Right lobe of liver (tissue), 6 donors: ENCODE results near the gene SH3BP2. TPM values are rescaled to one million over a fixed set of nuclear protein-coding genes. Genes with fewer than 3 reads are reported as not detected.

ENCODE experiments used
- ATAC-seq, 4 donors: fragments of 200-7000 bp; cut with Tn5 transposase; one replicate each; pipeline ENCODE4 v1.9.1; 2020; ENCODE audit warnings: mild to moderate bottlenecking in 4 of 4, moderate library complexity in 4 of 4
- DNase-seq, 3 donors: peaks; one replicate each; pipeline ENCODE4 v3.0.0-alpha.2; 2020
- H3K27ac ChIP-seq, 3 donors: fragments of 200-600 bp; one replicate each; pipeline ENCODE4 v1.8.0; 2022
- H3K27me3 ChIP-seq, 2 donors: fragments of 200-600 bp; one replicate each; pipeline ENCODE4 v1.8.0; 2022
- H3K36me3 ChIP-seq, 4 donors: fragments of 200-600 bp; sonication (generic) in 1 of 4; one replicate each; pipeline versions ENCODE4 v1.5.1 to v1.8.0; 2017 to 2022; ENCODE audit warnings: control low read depth in 1 of 4
- H3K4me1 ChIP-seq, 4 donors: fragments of 200-600 bp; sonication (generic) in 1 of 4; one replicate each; pipeline versions ENCODE4 v1.5.1 to v1.8.0; 2017 to 2022; ENCODE audit warnings: control low read depth in 1 of 4
- H3K4me3 ChIP-seq, 3 donors: fragments of 200-600 bp; one replicate each; pipeline ENCODE4 v1.8.0; 2022
- H3K9me3 ChIP-seq, 4 donors: fragments of 200-600 bp; sonication (generic) in 1 of 4; one replicate each; pipeline versions ENCODE4 v1.5.1 to v1.8.0; 2017 to 2022; ENCODE audit warnings: control low read depth in 1 of 4
- POLR2A ChIP-seq: fragments of 450-650 bp; IDR thresholded peaks from one replicate; pipeline ENCODE4 v1.6.1; 2017; ENCODE audit warnings: antibody characterized with exemption, mild to moderate bottlenecking
- WGBS: methylation state at CpG from one replicate; pipeline ENCODE4 v1.1.6; 2018; ENCODE audit warnings: low coverage, low lambda C conversion rate; ENCODE audit not compliant: insufficient coverage; ENCODE audit errors: missing lambda C conversion rate; 5-methylcytosine and 5-hydroxymethylcytosine counted together
- intact Hi-C, 2 donors: fragments of 100-400 bp; cut with DNase I; formaldehyde crosslinking; loops; one replicate each; pipeline versions ENCODE4 v1.11.2 to v1.14.1; 2022
- total RNA-seq, 6 experiments: library from RNA; depleted of rRNA in 2 of 6; stranded (reverse); fragments of >200 nt in 2 of 6; fragmentation: NEBNext Ultra II Directional in 3 of 6; extraction: Animal tissue kit (Norgen Biotek cat#: 25700) in 3 of 6; gene quantifications; one replicate each; pipeline versions ENCODE4 v1.1.0 to v1.2.4, GENCODE V29; 2016 to 2023
- TF ChIP-seq, protein P1 (sequence below), 4 donors: fragments of 200-600 bp in 3 of 4; fragments of 450-650 bp in 1 of 4; IDR thresholded peaks; one replicate each; pipeline versions ENCODE4 v1.5.1 to v1.8.0; 2016 to 2022; ENCODE audit warnings: antibody characterized with exemption in 4 of 4, mild to moderate bottlenecking in 2 of 4
- donor health status: DM: no; HTN: yes; CAD: no.
- donor health status: DM: no; HTN: no; CAD: no.
- donor health status: DM: no; HTN: no; CAD: no.
- donor health status: DM: no; HTN: yes; CAD: no.
- donor health status: DM: no; HTN: yes; CAD: no.

The SH3BP2 gene
- total RNA-seq, 6 experiments from 2014 or later: 34.9 to 51.8 (median 40.7) TPM

DNA sequence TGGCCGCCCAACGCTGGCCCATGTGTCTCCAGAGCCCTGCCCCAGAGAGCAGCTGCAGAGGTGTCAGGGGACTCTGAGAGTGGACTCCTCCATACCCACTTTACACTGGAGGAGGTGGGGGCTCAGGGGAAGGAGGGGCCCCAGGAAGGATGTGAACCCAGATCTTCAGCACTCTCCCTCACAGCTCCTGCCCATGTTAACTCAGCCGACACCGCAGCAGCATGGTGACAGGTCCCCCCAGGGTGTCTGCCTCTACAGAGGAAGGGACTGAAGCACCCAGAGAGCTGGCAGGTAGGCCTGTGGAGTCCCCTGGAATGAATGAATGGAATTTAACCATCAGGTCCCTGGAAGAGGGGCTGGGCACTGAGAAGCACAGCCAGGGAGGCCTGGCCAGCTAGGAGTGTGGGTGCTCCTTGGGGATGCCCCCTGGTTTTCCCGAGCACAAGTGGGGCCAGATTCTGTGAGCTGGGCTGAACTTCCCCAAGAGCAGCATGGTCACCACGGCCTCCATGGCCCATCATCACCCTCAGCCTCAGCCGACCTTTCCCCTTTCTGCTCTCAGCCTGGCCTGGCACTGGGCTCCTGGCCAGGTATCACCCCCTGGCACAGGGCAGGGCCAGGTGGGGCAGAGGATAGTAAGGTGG, 21.9 kb downstream of the SH3BP2 start:
- H3K4me1 ChIP-seq: peaks cover 0 to 34% (median 3%) of the 10 kb centered on the region in 4 donors
- TF ChIP-seq POLR2A: no peak
- TF ChIP-seq, protein P1, sequence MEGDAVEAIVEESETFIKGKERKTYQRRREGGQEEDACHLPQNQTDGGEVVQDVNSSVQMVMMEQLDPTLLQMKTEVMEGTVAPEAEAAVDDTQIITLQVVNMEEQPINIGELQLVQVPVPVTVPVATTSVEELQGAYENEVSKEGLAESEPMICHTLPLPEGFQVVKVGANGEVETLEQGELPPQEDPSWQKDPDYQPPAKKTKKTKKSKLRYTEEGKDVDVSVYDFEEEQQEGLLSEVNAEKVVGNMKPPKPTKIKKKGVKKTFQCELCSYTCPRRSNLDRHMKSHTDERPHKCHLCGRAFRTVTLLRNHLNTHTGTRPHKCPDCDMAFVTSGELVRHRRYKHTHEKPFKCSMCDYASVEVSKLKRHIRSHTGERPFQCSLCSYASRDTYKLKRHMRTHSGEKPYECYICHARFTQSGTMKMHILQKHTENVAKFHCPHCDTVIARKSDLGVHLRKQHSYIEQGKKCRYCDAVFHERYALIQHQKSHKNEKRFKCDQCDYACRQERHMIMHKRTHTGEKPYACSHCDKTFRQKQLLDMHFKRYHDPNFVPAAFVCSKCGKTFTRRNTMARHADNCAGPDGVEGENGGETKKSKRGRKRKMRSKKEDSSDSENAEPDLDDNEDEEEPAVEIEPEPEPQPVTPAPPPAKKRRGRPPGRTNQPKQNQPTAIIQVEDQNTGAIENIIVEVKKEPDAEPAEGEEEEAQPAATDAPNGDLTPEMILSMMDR (IDR thresholded peaks at IDR 0.05): no peak
- 40% methylated on average over 3 of the region's 7 CpGs for WGBS
- DNase-seq: no peak
- H3K4me3 ChIP-seq: no peak overlapping the region
- ATAC-seq: no peak
- no peaks in the 10 kb centered on the region for H3K9me3 ChIP-seq
- intact Hi-C loops: no loop called here
- no peaks in the 10 kb centered on the region for H3K27me3 ChIP-seq
- no peak overlapping the region for H3K27ac ChIP-seq
- peaks cover 0 to 11% (median 1%) of the 10 kb centered on the region in 4 donors for H3K36me3 ChIP-seq

DNA sequence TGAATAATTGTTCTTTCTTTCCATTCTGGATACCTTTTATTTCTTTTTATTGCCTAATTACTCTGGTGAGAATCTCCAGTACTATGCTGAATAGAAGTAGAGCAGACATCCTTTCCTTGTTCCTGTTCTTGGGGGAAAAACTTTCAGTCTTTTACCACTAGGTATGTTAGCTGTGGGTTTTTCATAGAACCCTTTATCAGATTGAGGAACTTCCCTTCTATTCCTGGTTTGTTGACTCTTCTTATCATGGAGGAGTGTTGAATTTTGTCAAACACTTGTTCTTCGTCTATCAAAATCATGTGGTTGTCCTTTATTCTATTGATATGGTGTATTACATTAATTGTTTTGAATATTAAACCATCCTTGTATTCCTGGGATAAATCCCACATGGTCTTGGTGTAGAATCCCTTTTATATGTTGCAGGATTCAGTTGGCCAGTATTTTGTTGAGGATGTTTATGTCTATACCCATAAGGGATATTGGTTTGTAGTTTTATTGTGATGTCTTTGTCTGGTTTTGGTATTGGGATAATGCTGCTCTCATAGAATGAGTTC, 23.6 kb downstream of the SH3BP2 start:
- 57% methylated on average over 1 of the region's 1 CpG for WGBS
- ATAC-seq: no peak
- H3K4me1 ChIP-seq: peaks cover 0 to 22% (median 0%) of the 10 kb centered on the region in 4 donors
- H3K36me3 ChIP-seq: peaks cover 0 to 21% (median 1%) of the 10 kb centered on the region in 4 donors
- TF ChIP-seq, protein P1 (IDR thresholded peaks at IDR 0.05): no peak
- no peak for TF ChIP-seq POLR2A
- H3K9me3 ChIP-seq: no peaks in the 10 kb centered on the region
- H3K27me3 ChIP-seq: no peaks in the 10 kb centered on the region
- H3K4me3 ChIP-seq: no peak overlapping the region
- no peak overlapping the region for H3K27ac ChIP-seq
- intact Hi-C loops: no loop called here
- DNase-seq: no peak

DNA sequence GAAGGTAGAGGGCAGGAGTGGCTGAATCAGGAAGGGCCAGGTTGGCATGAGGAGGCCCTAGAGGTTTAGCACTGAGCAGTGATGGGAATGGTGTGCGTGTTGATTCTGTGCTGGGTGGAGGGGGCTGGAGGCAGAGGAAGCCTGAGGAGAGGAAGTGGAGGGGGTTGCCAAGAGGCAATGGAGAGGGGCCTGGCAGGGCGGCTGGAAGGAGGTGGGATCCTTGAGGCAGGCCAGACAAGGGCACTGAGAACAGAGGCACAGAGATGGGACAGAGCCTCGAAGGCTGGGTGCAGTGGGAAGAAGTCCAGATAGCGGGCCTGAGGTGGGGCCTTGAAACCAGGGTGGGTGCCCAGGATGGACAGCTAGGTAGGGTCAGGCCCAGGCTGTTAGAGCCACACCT, 24.3 kb downstream of the SH3BP2 start:
- no peaks in the 10 kb centered on the region for H3K9me3 ChIP-seq
- DNase-seq (peak in 1 of 3 donors; percentile 47), ATAC-seq (no peak)
- intact Hi-C loops: no loop called here
- no peaks in the 10 kb centered on the region for H3K27me3 ChIP-seq
- H3K4me3 ChIP-seq: no peak overlapping the region
- H3K36me3 ChIP-seq: peaks cover 0 to 22% (median 1%) of the 10 kb centered on the region in 4 donors
- 25% methylated on average over 2 of the region's 4 CpGs for WGBS
- TF ChIP-seq POLR2A: no peak
- TF ChIP-seq, protein P1 (IDR thresholded peaks at IDR 0.05): no peak
- H3K27ac ChIP-seq: no peak overlapping the region
- H3K4me1 ChIP-seq: peaks cover 0 to 15% (median 0%) of the 10 kb centered on the region in 4 donors

DNA sequence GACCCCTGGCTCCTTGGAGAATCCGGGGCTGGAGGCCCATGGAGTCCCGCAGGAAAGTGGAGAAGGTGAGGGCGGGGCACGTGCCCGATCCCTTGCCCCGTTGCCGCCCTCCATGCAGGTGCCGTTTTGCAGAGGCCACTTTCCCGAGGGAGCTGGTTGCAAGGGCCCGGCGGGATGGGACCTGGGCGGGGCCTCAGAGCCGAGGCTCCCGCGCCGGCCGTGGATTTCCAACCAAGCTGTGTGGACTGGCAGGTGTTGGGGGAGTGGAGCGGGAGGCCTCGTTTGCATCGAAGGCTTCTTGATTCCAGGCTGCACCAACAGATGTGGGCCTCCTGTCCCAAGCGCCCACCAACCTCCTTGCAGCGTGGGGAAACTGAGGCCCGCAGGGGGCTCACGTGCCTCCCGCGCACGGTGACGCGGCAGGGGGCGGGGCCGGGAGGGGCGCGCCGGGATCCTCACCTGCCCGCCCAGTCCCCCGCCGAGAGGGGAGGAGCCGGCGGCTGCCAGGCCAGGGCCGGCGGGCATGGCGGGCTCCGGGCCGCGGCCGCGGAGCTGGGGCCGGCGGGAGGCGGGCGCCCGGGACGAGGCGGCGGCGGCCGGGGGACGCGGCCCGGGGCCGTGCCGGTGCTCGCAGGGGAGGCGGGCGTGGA, 24.9 kb downstream of the SH3BP2 start:
- TF ChIP-seq, protein P1 (IDR thresholded peaks at IDR 0.05): no peak
- no peak for TF ChIP-seq POLR2A

More for the DNA sequence above, 24.9 kb downstream of the SH3BP2 start:
- Histone ChIP-seq H3K4me3 (peak overlapping the region in 1 of 3 donors; percentile 24), H3K27ac (no peak overlapping the region), H3K9me3 (no peaks in the 10 kb centered on the region), H3K4me1 (peaks cover 0 to 12% (median 0%) of the 10 kb centered on the region in 4 donors), H3K36me3 (peaks cover 0 to 28% (median 4%) of the 10 kb centered on the region in 4 donors), H3K27me3 (no peaks in the 10 kb centered on the region)
- ATAC-seq (no peak), DNase-seq (peak in 1 of 3 donors; percentile 58)
- intact Hi-C loops: no loop called here
- WGBS: no CpG with 5 or more reads among the region's 65 CpGs
